Hematopoietic multipotent progenitor cell (in vitro differentiated cells): ENCODE data around the gene RFX1. TPM values are rescaled to one million over a fixed set of nuclear protein-coding genes. Genes with fewer than 3 reads are reported as not detected.
A peak's percentile ranks its signal among the peaks of the same experiment; 100 is the strongest.
"Not testable (repeated sequence)": the region's sequence is repeated elsewhere in the genome, so short reads cannot be mapped to it uniquely, and the experiment has no call there.

Experiments
- DNase-seq, 3 donors: peaks; one replicate each; pipeline ENCODE4 v3.0.0-alpha.2; 2011 to 2015; ENCODE audit warnings: low read depth in 2 of 3, low spot score in 2 of 3
- total RNA-seq: library from RNA; depleted of rRNA; stranded (reverse); fragments of >200 nt; gene quantifications from one replicate; pipeline ENCODE4 v1.2.3, GENCODE V29; 2012

Gene RFX1
- total RNA-seq, 1 donor, result 20.2 TPM

DNA sequence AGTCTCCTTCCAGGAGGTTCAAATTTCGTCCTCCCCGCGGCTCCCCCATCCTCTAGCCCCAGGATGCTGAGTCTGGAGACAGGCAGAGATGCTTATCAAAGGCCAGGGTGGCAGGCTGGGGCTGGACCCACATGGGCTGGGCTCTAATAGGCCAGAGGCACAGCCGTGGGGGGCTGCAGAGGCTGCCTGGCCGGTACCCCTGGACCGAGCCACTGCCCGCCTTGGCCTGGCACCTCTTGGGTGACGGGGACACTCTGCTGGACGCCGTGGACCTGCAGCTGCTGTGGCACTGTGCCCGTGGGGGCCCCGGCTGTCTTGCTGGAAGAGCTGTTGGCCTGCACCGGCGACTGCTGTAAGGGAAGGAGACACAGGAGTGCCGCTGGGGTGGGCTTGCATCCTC, 25.8 kb downstream of the RFX1 start:
- no peak for DNase-seq

DNA sequence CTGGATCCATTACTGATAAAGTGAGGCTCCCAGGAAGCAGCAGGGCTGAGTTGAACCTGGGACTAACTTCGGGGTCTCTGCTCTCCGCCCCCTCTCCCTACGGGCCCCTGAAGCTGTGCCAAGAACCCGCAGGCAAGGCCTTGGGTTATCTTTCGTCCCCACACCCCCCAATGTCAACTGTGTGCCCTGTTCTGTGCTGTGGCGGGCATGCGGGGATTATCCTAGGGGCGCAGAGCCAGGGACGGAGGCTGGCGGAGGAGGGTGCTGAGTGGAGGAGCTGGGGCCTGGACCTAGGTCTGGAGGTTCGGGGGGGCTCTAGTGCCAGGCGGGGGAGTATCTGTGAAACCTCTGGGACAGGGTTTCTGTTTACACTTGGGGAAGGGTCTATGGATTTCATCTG, 26.4 kb downstream of the RFX1 start:
- no peak for DNase-seq

DNA sequence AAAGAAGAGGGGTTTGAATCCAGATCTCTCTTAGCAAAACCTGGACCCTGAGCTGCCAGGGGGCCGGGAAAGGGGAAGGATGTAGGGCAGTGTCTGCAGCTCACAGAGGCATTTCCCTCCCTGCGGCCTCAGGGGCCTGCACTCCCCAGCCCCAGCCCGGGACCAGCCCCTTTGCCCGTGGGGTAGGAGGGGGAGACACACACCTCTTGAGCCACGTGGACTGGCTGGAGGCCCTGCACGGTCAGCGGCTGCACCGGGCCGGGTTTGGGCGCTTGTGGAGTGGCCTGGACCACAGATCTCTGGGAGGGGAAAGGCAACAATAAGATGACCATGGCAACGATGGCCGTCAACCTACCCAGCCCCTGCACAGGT, 26.9 kb downstream of the RFX1 start:
- peak in 1 of 3 donors; percentile 45 for DNase-seq

DNA sequence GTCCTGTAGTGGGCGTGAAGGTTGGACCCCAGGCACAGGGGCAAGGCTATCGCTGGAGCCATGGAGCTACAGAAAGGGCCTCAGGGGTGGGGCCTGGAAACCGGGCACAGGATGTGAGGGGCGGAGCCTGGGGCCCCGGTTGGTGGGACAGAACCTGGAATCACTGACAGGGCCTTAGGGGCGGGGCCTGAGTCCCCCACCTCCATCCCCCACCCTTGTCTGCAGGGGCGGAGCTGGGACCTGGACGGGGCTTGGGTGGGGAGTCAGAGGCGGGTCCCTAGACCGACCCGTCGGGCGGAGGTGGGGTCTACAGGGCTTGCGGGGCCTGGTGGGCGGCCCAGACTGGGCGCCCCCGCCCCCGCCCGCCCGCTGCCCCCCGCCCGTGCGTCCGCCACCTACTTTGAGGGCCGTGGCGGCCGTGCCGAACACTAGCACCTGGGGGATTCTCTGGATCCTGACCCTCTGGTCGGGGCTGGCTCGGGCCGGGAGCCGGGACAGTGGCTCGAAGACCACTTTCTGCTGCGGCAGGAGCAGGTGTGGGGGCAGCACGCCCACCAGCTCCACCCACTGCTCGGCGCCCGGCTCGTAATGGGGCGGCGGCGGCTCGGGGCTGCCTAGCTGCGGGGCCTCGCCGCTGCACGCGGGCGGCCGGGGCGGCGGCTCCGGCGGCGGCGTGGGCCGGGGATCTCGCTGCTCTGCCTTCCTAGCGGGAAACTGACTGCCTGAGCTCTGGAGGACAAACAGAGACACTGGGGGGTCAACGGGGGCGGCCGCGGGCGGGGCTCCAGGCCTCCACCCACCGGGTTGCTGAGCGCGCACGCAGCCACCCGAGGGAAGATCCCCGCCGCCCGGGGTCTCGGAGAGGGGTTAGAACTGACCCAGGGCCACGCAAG, 27.5 kb downstream of the RFX1 start:
- DNase-seq, result peak in 2 of 3 donors; percentile 68 to 78

DNA sequence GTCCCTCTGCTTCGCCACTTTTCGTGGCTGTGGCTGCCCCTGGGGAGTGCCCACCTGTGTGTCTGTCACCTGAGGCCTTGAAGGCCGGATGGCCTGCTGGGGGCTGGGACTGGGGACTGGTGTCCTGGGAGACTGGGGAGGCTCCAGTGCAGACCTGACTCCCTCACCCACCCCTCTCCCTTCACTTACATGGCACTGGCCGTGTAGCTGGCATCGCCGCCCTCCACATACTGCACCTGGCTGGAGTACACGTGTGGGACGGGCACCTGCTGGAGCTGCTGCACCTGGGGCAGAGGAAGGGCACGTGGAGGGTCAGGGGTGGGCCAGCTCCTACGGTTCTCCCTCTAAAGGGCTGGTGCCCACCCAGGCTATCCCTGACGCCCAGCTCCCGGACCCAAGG, 28.3 kb downstream of the RFX1 start:
- DNase-seq, result no peak

DNA sequence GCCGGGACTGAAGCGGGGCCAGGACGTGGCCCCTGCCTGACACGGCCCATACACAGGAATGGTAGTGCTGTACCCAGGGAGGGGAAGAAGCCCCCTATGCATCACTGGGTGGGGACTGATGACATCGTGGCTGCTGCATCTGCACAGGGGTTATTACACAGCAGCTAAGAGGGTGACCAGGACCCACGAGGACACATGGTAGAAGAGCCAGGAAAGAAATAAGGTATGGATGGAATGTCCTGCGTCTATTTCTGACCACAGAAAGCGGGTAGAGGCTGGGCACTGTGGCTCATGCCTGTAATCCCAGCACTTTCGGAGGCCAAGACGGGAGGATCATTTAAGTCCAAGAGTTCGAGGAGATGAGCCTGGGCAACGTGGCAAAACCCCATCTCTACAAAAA, 29.7 kb downstream of the RFX1 start:
- DNase-seq, result no peak

DNA sequence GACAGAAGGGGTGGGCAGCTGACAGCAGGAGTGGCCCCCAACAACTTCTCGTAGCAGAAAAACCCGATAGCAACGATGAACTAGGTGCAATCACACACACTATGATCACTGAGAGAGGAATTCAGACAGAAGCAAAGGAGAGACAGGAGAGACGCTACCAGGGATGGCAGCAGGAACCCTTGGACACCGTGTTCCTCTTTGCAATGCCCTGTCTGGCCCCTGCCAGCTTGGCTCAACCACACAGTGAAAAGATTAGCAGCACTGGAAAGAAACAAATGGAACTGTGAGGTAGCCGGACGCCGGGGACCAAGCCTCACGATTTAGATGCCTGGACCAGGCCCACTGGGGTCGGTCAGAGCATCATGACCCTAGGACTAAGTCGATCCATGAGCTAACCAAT, 30.2 kb downstream of the RFX1 start:
- DNase-seq, result no peak

DNA sequence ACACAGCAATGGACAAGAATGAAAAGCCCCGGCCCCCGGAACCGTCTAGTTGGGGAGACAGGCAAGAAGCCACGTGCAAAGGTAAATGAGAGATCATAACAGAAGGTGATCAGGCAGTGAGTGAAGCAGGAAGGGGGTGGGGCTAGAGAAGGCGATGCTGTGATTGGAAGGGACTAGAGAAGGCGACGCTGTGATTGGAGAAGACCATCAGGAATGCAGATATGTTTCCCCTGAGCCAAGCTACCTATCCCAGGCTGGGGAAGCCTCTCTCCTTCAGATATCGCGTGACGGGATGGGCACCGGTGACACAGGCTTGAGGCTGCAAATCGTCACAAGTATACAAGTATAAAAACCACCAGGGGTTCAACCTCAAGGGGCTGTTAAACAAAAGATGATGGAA, 32.0 kb downstream of the RFX1 start:
- DNase-seq, result no peak

DNA sequence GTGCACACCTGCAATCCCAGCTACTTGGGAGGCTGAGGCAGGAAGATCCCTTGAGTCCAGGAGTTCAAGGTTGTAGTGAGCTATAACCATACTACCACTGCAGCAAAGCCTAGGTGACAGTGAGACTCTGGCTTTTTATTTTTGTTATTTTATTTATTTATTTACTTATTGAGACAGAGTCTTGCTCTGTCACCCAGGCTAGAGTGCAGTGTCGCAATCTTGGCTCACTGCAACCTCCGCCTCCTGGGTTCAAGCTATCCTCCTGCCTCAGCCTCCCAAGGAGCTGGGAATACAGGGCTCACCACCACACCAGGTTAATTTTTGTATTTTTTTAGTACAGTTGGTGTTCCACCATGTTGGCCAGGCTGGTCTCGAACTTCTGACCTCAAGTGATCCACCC, 32.6 kb downstream of the RFX1 start:
- not testable (repeated sequence) for DNase-seq

DNA sequence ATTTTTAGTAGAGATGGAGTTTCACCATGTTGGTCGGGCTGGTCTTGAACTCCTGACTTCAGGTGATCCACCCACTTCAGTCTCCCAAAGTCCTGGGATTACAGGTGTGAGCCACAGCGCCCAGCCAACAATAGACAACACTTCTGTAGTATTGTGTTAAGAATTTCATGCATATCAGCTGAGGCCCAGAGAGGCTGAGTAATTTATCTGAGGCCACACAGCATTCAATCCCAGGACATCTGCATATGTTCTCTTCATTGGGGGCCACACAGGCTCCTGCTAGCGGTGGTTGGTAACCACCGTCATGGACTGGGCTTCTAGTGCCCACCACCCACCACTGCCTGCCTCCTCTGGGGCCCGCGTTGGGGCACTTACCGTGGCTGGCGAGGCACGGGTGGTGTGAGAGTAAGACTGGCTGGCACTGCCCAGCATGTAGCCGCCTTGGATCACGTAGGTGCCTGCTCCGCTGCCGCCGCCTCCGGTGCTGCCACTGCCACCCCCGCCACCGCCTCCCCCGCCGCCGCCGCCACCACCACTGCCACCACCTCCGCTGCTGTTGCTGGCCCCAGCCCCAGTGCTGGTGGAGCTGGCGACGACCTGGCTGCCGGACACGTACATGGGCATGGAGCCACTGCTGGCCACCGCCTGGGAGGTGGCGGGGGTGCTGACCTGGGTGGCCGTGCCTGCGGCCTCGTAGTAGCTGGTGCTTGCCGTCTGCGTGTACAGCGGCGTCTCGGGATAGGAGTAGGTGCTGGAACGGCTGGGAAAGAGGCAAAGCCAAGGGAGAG, 33.6 kb downstream of the RFX1 start:
- no peak for DNase-seq

DNA sequence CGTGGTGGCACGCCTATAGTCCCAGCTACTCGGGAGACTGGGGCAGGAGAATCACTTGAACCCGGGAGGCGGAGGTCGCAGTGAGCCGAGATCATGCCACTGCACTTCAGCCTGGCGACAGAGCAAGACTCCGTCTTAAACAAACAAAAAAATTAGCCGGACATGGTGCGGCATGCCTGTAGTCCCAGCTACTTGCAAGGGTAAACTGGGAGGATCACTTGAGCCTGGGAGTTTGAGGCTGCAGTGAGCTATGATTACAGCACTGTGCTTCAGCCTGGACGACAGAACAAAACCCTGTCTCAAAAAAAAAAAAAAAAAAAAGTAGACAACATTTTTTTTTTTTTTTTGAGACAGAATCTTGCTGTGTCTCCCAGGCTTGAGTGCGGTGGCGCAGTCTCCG, 34.3 kb downstream of the RFX1 start:
- DNase-seq, result not testable (repeated sequence)

DNA sequence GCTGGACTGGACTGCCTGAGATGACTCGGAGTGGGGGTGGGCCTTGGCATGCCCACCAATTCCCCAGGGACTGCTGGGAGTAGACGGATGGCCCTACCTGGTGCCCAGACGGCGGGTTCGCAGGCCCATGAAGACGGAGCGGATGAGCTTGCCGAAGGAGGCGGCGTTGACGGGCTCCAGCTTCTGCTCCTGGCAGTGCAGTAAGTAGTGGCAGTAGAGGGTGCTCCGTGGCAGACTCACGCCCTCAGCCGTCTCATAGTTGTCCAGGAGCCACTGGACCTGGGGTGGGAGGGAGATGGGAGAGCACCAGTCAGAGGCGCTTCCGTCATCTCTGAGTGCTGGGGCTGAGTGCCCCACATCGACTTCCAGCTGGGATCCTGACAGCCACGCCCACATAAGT, 36.2 kb downstream of the RFX1 start:
- DNase-seq, result no peak

DNA sequence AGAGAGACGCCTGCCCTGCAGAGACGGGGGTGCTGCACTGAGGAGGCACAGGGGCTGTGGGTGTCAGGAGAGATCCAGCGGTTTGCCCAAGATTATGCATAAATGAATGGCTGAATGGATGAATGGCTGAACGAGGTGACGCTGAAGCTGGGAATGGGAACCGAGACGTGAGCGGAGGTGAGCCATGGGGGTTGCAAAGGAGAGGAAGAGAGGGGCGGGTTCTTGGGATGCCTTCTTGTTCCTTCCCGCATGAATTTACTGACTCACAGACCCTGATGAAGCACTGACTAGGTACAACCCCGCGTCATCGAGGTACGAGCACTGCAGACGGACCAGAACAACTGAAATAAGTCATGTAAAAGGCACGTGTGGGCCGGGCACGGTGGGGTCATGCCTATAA, 37.1 kb downstream of the RFX1 start:
- DNase-seq, result no peak

DNA sequence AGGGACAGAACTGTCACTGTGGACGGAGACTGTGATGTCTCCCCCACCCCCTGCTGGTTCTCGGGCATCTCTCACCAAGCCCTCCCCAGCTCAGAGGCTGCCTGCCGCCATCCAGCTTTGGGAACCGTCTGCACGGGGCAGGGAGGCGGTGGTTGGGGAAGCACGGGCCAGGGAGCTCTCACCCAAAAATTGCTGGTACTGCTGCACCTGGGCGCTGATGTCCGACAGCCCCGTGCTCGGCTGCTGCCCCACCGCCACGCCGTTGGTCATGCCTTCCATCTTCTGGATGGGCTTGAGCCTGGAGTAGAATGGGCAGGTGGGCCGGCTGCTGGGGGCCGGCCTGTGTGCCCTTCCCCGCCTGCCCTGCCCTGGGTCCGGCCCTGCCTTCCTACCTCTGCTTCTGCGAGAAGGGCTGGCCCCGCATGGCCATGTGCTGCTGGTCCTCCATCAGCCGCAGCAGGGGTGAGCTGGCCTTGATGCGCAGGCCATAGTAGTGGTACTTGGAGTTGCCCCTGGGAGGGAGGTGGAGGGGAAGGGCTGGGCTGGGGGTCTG, 37.7 kb downstream of the RFX1 start:
- DNase-seq, result no peak

DNA sequence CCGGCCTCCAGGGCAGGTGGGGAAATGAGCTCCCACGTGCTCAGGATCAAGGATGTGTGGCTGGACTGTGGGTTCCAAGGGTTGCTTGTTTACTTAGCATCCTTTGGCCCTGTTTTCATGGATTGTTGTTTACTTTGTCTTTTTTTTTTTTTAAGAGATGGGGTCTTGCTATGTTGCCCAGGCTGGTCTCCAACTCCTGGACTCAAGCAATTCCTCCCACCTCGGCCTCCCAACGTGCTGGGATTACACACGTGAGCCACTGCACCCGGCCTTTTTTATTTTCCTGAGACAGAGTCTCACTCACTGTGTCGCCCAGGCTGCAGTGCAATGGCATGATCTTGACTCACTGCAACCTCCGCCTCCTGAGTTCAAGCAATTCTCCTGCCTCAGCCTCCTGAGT, 38.9 kb downstream of the RFX1 start:
- not testable (repeated sequence) for DNase-seq

DNA sequence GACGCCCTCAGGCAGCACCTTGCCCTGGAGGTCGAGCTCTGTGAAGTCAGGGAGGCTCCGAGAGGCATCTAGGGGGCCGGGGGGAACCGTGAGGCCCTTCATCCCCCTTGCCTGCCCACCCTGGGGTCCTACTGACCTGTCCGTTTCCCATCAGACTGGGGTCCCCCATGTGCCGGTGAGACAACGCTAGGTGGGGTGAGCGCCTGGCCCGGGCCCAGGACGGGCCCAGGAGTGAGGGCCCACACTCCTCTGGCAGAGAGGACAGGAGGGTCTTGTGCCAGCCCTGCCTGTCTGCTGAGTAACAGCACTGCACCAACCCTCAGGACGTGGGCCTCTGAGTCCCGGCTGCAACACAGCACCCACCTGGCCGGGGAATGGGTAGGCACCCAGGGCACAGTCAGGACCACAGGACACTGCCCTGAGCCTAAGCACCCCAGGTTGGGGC, 39.4 kb downstream of the RFX1 start:
- DNase-seq, result no peak

DNA sequence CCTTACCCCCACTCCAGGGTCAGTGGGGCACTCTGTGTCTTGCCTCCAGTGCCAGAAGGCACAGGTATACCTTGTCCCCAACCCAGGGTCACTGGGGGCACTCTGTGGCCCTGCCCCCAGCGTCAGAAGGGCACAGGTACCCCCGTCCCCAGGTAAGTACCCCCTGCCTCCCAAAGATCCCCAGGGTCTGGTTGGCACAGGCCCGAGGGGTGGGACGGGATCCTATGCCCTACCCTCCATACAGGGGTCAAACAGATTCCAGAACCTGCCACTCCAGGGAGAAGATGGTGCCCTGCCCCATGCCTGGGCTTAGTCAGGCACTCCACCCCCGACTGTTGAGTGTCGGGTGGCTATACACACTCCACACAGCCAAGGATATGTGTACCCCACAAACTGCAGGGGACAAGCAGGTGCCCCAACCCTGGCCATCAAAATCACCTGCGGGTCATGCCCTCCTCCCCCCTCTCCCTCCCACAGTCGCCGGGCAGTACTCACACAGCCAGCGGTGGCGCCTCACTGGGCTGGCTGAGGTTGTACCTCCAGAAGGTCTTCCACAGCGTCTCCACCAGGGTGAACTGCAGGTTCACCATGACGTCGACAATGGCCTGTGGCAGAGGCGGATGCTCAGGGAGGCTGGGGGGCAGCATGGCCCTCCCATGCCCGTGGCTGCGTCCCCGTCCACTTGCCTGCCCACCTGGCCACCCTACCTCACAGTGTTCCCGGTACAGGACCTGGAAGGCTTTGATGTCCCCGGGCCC, 40.0 kb downstream of the RFX1 start:
- DNase-seq, result no peak

DNA sequence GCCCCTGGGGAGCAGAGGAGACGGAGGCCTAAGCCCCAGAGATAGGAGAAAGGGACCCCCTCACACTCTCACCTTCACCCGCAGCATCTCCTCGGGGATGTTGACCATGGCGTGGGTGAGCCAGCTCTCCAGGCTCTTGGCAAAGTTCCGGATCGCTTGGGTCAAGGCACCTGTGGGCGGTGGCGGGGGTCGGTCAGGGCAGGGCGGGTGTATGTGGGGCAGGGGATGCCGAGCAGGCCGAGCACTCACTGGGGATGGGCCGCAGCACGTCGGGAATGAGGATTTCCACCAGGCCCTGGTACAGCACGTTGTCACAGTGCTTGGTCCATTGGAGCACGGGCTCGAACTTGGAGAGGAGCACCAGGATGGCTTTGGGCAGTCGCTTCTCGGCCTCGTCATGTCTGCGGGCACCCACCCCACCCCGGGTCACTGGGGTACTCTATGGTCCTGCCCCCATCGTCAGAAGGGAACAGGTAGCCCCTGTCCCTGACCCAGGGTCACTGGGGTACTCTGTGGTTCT, 40.7 kb downstream of the RFX1 start:
- DNase-seq, result no peak

DNA sequence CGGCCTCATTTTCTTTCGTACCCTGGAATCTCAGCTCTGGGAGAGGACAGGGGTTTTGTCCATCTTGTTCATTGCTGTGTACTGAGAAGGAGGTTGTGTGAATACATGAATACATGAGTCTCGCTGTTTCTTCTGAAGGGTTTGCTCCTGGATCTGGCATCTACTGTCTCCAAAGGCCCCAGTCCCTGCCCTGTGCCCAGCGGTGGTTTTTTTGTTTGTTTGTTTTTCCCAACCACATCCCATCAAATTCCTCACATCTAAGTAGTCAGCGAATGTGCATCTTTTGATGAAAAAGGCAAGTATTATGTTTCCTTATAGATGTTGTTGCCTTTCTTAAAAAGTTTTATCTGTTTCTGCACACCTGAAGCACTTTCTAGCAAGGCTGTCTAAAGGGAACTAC, 41.3 kb downstream of the RFX1 start:
- DNase-seq, result no peak

DNA sequence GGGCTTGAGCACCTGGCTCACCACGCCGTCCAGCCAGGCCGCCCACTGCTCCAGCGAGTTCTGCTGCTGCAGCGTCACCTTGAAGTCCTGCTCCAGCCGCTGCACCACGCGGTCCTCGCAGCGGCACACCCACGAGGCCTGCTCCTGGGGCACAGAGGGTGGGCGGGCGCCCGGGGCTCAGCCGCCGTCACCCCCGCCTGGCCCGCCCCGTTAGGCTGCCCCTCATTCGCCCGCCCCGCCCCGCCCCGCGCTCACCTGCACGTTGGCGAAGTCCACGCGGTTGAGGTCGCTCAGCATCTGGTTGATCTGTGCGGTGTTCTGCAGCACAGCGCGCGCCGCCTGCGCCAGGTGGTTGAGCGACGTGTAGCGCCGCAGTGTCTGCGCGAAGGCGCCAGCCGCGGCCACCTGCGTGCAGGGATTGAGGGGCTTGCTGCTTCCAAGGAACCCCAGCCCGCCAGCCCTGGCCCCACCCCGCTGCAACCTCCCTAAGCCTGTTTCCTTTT, 42.5 kb downstream of the RFX1 start:
- DNase-seq, result no peak
